HG03196 (cell line): Measurements from ENCODE around the gene CRYZL1.
"Not testable (repeated sequence)": the region's sequence is repeated elsewhere in the genome, so short reads cannot be mapped to it uniquely, and the experiment has no call there.

Experiments
- ATAC-seq: cut with Tn5 transposase; IDR thresholded peaks from one replicate; pipeline ENCODE4 v1.9.1; 2021; ENCODE audit not compliant: unreplicated experiment

Gene CRYZL1

DNA sequence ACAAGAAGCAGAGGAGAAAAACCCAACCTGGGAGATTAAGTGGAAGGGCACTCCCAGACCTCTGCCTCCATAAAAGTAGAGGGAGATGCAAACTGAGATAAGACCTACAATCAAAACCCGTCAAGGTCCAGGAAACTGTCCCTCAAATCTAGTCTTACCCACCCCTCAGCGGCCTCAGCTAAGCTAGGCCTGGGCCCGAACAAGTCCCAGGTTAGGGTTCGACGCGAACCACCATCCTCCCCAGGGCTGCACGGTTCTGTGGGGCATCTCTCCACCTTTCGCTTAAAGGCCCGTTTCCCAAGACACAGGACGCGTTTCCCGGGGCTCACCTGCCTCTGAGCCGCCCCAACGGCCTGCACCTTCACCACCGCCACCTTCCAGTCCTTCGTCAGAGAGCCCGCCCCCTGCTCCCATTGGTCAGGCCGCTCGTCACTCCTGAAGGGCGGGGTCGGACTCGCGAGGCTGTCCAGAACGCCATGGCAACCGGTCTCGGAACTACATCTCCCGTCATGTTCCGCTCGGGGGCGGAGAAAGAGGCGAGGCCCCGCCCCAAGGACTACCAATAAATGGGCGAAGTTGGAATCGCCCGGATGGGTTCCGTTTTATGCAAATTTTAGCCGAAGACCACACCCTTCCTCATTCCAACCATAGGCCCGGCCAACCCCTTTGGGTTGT lies at the start of gene CRYZL1:
Gene CRYZL1 (minus strand): TSS at position 390 of the 675 bp plus-strand sequence. CDS start 10,190 bp downstream, outside the sequence.
- ATAC-seq, result peak; percentile 92

DNA sequence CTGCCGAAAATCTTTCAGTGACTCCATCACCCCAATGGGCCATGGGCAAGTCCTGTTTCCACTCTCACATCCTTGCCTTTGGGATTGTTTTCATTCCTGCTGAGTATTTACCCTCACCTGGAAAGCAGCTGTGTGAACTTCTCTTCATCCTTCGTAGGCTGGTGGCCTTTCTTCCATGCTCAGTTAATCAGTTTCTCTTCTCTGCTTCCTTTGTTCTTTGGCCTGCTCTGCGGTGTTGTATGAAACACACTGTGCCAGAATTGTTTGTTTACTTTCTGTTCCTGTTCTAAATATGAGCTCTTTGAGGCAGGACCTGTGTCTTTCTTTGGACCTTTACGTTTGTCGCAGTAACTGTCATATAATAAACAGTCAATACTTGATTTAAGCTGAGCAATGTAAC lies 49.3 kb upstream of the CRYZL1 start:
- no peak for ATAC-seq

DNA sequence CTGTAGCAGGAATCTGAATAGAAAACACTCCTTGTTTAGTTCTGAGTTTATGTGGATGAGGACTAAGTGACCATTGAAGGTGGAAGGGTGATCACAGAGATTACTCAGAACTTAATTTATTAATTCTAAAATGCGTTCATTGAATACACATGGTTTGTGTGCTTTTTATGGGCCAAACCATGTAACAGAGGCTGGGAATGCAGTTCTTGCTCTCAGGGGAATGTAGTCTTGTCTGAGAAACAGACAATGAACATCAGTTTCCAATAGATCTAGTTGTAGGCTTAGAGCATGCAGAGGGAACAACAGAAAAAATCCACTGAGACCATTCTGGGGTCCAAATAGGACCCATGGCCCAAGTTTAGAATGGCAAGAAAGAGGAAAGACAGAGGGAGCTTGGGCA lies 46.8 kb upstream of the CRYZL1 start:
- ATAC-seq, result no peak

- no peak for ATAC-seq
These were observed 46.1 kb upstream of the CRYZL1 start for GRCh38 chr21:33687634-33688033.

GRCh38 chr21:33686386-33686785 lies 44.8 kb upstream of the CRYZL1 start:
- ATAC-seq, result no peak

DNA sequence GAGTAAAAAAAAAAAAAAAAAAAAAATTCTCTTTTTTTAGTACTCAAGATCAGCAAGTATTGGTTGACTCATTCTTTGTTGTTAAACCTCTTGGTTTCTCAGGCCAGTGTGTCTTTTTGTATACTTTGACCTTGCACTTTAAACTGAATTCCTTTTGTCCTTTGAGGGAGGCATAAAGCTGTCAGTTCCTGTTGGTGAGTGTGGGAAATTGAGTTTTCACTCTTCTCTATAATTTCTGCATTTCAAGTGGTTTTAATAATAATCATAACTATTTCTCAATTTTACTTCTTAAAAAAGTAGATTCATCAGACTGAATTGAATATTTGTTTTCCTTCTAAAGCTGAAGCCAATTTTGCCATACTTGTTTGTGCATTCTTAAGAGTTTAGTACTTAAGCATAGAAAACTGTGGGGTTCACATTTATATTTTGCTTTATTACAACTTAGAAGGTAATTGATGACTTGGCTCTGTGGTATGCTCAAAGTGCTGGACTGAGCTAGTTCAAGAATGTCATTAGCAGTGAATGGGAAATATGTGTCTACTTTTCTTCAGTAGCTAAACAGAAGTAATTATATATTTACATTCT lies 44.2 kb upstream of the CRYZL1 start:
- ATAC-seq, result no peak

- no peak for ATAC-seq
These were observed 43.5 kb upstream of the CRYZL1 start for GRCh38 chr21:33684923-33685560.

GRCh38 chr21:33684068-33684467 lies 42.5 kb upstream of the CRYZL1 start:
- ATAC-seq, result no peak

- no peak for ATAC-seq
These were observed 41.6 kb upstream of the CRYZL1 start for GRCh38 chr21:33682992-33683627.

- no peak for ATAC-seq
These were observed 39.3 kb upstream of the CRYZL1 start for GRCh38 chr21:33680870-33681269.

- no peak for ATAC-seq
These were observed 35.9 kb upstream of the CRYZL1 start for GRCh38 chr21:33677450-33677849.

DNA sequence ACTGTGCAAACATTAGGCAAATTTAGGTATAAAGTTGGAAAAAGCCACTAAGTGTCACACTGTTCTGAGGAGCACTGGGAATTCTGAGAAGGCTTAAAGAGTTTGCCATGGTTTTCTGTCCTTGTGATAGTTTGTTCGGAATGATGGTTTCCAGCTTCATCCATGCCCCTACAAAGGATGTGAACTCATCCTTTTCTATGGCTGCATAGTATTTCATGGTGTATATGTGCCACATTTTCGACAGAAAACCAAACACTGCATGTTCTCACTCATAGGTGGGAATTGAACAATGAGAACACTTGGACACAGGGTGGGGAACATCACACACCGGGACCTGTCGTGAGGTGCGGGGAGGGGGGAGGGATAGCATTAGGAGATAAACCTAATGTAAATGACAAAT lies 35.1 kb upstream of the CRYZL1 start:
- not testable (repeated sequence) for ATAC-seq

DNA sequence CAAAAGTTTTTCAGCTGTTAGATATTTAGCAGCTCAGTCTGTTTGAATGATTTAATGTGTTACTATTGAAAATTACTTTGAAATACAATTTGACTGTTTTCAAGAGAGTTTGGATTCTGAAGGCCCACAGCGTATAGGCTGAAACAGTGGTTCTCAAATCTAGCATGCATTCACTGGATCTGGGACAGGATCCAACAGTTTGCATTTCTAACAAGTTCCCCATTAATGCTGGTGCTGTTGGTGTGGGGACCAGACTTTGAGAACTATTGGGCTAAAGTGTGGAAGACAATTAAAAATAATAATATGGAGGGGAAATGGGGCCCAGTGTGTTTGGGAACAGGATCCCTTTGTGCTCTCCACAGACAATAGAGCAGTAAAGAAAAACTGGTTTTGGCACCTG lies 32.7 kb upstream of the CRYZL1 start:
- no peak for ATAC-seq

- no peak for ATAC-seq
These were observed 31.9 kb upstream of the CRYZL1 start for GRCh38 chr21:33673473-33673872.

DNA sequence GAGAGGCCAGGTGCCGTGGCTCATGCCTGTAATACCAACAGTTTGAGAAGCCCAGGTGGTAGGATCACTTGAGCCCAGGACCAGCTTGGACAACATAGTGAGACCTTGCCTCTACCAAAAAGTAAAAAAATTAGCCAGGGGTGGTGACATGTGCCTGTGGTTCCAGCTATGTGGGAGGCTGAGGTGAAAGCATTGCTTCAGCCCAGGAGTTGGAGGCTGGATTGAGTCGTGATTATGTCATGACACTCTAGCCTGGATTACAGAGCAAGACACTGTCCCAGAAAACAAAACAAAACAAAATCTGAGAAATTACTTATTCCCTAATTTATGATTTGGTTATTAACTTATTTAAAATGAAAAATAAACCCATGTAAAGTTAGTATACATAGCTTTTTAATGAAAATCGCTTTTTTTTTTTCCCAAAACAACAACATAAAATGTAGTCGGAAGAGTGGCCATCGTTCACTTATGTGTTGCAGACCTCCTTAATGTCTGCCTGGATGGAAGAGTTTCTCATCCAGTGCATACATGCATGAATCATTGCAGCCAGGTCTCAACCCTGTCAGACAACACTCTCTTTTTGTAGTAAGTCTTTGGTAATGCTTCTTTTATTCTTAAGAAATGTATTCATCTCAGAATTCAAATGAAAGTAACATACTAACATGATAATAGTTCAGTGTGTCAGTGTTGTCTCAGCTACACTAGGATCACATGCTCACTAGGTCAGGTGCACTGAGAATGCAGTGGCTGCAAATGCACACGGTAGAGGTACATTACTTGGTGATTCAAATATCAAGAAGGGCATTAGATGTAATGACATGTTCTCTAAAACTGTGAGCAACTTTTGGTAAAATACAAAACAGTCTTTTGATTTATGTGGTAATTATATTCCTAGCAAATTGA lies 28.8 kb upstream of the CRYZL1 start:
- ATAC-seq, result no peak

- no peak for ATAC-seq
These were observed 27.1 kb upstream of the CRYZL1 start for GRCh38 chr21:33668620-33669019.

DNA sequence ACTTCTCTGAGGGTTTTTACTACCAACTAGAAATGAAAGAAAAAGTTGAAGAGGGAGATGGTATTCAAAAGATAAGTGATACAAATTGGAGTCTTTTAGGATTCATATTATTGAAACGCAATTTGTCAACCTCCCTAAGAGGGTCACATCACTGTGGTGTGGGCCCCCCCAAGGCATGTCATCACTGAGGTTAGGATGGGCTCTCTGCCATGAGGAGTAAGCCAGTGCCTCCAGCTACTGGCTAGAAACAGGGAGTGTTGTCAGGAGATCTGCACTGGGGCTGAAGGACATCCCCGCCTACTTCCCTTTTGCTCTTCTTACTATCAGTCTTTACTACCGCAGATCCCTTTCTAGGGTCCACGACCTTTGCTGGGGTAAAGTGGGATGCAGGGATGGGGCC lies 26.6 kb upstream of the CRYZL1 start:
- no peak for ATAC-seq

- no peak for ATAC-seq
These were observed 26.1 kb upstream of the CRYZL1 start for GRCh38 chr21:33667636-33668035.

- ATAC-seq, result no peak
These were observed 24.6 kb upstream of the CRYZL1 start for GRCh38 chr21:33666153-33666552.

GRCh38 chr21:33664135-33664534 lies 22.6 kb upstream of the CRYZL1 start:
- ATAC-seq, result no peak

GRCh38 chr21:33663241-33663640 lies 21.7 kb upstream of the CRYZL1 start:
- ATAC-seq, result no peak
